Thyroid gland (tissue), 4 donors: Measurements from ENCODE around the gene MAGIX. TPM values are rescaled to one million over a fixed set of nuclear protein-coding genes. Genes with fewer than 3 reads are reported as not detected.
"Not testable (repeated sequence)": the region's sequence is repeated elsewhere in the genome, so short reads cannot be mapped to it uniquely, and the experiment has no call there.

Experiments
- DNase-seq, 2 donors: peaks; one replicate each; pipeline ENCODE4 v3.0.0-alpha.2; 2019
- H3K27ac ChIP-seq, 3 donors: fragments of 200-600 bp; sonication (generic); 1 replicate in 2 of 3; 2 replicates in 1 of 3; pipeline ENCODE4 v1.5.1; 2016 to 2019; ENCODE audit warnings: mild to moderate bottlenecking in 1 of 3, moderate library complexity in 1 of 3
- H3K27me3 ChIP-seq: fragments of 200-600 bp; sonication (generic); one replicate; pipeline ENCODE4 v1.5.1; 2019
- H3K36me3 ChIP-seq, 2 donors: fragments of 200-600 bp; sonication (generic); one replicate each; pipeline ENCODE4 v1.5.1; 2016 to 2019
- H3K4me1 ChIP-seq, 2 donors: fragments of 200-600 bp; sonication (generic); one replicate each; pipeline ENCODE4 v1.5.1; 2017 to 2019
- H3K4me3 ChIP-seq, 3 donors: fragments of 200-600 bp; sonication (generic); replicated peaks in 1 of 3; 1 replicate in 2 of 3; 2 replicates in 1 of 3; pipeline ENCODE4 v1.5.1; 2016; ENCODE audit warnings: mild to moderate bottlenecking in 1 of 3
- H3K9me3 ChIP-seq: fragments of 200-600 bp; sonication (generic); one replicate; pipeline ENCODE4 v1.5.1; 2017
- CTCF ChIP-seq, 6 experiments: fragments of 200-600 bp in 3 of 6; fragments of 450-650 bp in 3 of 6; sonication (generic) in 3 of 6; IDR thresholded peaks; one replicate each; pipeline ENCODE4 v1.5.1; 2016 to 2019; ENCODE audit warnings: antibody characterized with exemption in 6 of 6, mild to moderate bottlenecking in 2 of 6, inconsistent platforms in 1 of 6, moderate library complexity in 1 of 6
- POLR2A ChIP-seq, 2 donors: fragments of 450-650 bp; IDR thresholded peaks; one replicate each; pipeline ENCODE4 v1.6.1; 2017; ENCODE audit warnings: antibody characterized with exemption in 2 of 2, mild to moderate bottlenecking in 2 of 2, moderate library complexity in 1 of 2
- WGBS, 2 donors: methylation state at CpG; one replicate each; pipeline ENCODE4 v1.1.5; 2017; 5-methylcytosine and 5-hydroxymethylcytosine counted together
- intact Hi-C: fragments of 100-400 bp; cut with DNase I; formaldehyde crosslinking; loops from one replicate; pipeline ENCODE4 v1.15.1; 2023
- total RNA-seq, 4 donors: library from RNA; depleted of rRNA; stranded (reverse); fragments of >200 nt; gene quantifications; one replicate each; pipeline ENCODE4 v1.2.3, GENCODE V29; 2016

Gene MAGIX
- total RNA-seq, 4 donors from 2014 or later, result 16.5 to 40.9 (median 27.5) TPM

GRCh38 chrX:49139713-49140112 lies 22.8 kb upstream of the MAGIX start:
- H3K4me1 ChIP-seq, result no peaks in the 10 kb centered on the region
- no peak overlapping the region for H3K4me3 ChIP-seq
- H3K27ac ChIP-seq, result no peak overlapping the region
- DNase-seq, result no peak
- 93 to 100% methylated on average over 3 to 4 of the region's 4 CpGs for WGBS, 2 donors
- H3K27me3 ChIP-seq, result no peaks in the 10 kb centered on the region
- TF ChIP-seq POLR2A (IDR thresholded peaks at IDR 0.05) (no peak), CTCF (IDR thresholded peaks at IDR 0.05) (no peak)
- no peaks in the 10 kb centered on the region for H3K36me3 ChIP-seq
- intact Hi-C loops, result no loop called here
- no peaks in the 10 kb centered on the region for H3K9me3 ChIP-seq

GRCh38 chrX:49142264-49142663 lies 20.3 kb upstream of the MAGIX start:
- H3K27ac ChIP-seq, H3K9me3 ChIP-seq, intact Hi-C loops, DNase-seq, H3K27me3 ChIP-seq, H3K36me3 ChIP-seq, H3K4me3 ChIP-seq, H3K4me1 ChIP-seq: not testable (repeated sequence)
- TF ChIP-seq CTCF (IDR thresholded peaks at IDR 0.05), result peak in 3 of 6 experiments; percentile 30 to 40 (median 33)
- WGBS, 2 donors, result 44 to 73% methylated on average over 3 to 9 of the region's 9 CpGs

- intact Hi-C loops, H3K4me1 ChIP-seq, H3K9me3 ChIP-seq, H3K27me3 ChIP-seq, DNase-seq, H3K27ac ChIP-seq, H3K36me3 ChIP-seq, H3K4me3 ChIP-seq: not testable (repeated sequence)
- WGBS, 2 donors, result 88 to 93% methylated on average over 2 to 4 of the region's 7 CpGs
Measured at GRCh38 chrX:49143154-49143553, 19.4 kb upstream of the MAGIX start.

GRCh38 chrX:49147282-49147681 lies 15.3 kb upstream of the MAGIX start:
- Histone ChIP-seq H3K27ac (no peak overlapping the region), H3K9me3 (no peaks in the 10 kb centered on the region), H3K4me3 (no peak overlapping the region), H3K27me3 (no peaks in the 10 kb centered on the region), H3K36me3 (no peaks in the 10 kb centered on the region), H3K4me1 (no peaks in the 10 kb centered on the region)
- TF ChIP-seq CTCF (IDR thresholded peaks at IDR 0.05) (no peak), POLR2A (IDR thresholded peaks at IDR 0.05) (no peak)
- intact Hi-C loops, result no loop called here
- WGBS, 2 donors, result 92 to 97% methylated on average over 4 to 8 of the region's 8 CpGs
- no peak for DNase-seq

GRCh38 chrX:49147936-49148335 lies 14.6 kb upstream of the MAGIX start:
- DNase-seq, result no peak
- intact Hi-C loops, result no loop called here
- Histone ChIP-seq H3K4me1 (no peaks in the 10 kb centered on the region), H3K27ac (no peak overlapping the region), H3K4me3 (no peak overlapping the region), H3K9me3 (no peaks in the 10 kb centered on the region), H3K36me3 (no peaks in the 10 kb centered on the region), H3K27me3 (no peaks in the 10 kb centered on the region)
- no peak for TF ChIP-seq CTCF (IDR thresholded peaks at IDR 0.05)
- no peak for TF ChIP-seq POLR2A (IDR thresholded peaks at IDR 0.05)
- 96 to 97% methylated on average over 9 to 13 of the region's 13 CpGs for WGBS, 2 donors

GRCh38 chrX:49148390-49149100 lies 14.0 kb upstream of the MAGIX start:
- H3K36me3 ChIP-seq, H3K27ac ChIP-seq, H3K27me3 ChIP-seq, DNase-seq, intact Hi-C loops, H3K4me1 ChIP-seq, H3K4me3 ChIP-seq, H3K9me3 ChIP-seq: not testable (repeated sequence)
- WGBS, 2 donors, result 77 to 80% methylated on average over 3 to 21 of the region's 21 CpGs

GRCh38 chrX:49149291-49149690 lies 13.3 kb upstream of the MAGIX start:
- DNase-seq, H3K27me3 ChIP-seq, H3K4me1 ChIP-seq, H3K27ac ChIP-seq, H3K9me3 ChIP-seq, intact Hi-C loops, H3K36me3 ChIP-seq, H3K4me3 ChIP-seq: not testable (repeated sequence)
- WGBS, 2 donors, result 95 to 99% methylated on average over 10 to 14 of the region's 14 CpGs
